Measurements from ENCODE around the gene GPR135. TPM values are rescaled to one million over a fixed set of nuclear protein-coding genes. Genes with fewer than 3 reads are reported as not detected.

The GPR135 gene
- polyA plus RNA-seq, 1 donor from 2014 or later: 3.0 TPM

DNA sequence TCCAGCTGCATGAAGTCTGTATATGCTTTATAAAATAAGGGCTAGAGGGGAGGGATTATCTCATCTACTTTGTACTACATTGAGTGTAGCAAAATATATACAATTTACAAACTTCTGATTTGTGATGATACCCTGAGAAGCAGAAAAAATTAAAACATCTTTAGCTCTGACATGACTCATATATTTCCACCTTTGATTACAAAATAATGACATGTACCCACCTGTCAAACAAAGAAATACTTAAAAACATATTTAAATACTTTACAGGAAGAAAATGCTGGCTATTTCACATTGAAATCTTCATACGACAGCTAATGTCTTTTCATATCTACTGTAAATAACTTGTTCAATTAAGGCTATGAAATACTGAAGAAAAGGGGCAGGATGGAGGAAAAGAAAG lies 3.3 kb downstream of the GPR135 start:
- no peak overlapping the region for H3K4me2 ChIP-seq (ENCODE audit: low read length)
- no peaks in the 10 kb centered on the region for H4K20me1 ChIP-seq (ENCODE audit: insufficient read depth)
- no peaks in the 10 kb centered on the region for H3K36me3 ChIP-seq (ENCODE audit: insufficient read depth, low read length)
- no peak overlapping the region for H2AFZ ChIP-seq (ENCODE audit: low read depth, low read length)
- TF ChIP-seq, protein P1, sequence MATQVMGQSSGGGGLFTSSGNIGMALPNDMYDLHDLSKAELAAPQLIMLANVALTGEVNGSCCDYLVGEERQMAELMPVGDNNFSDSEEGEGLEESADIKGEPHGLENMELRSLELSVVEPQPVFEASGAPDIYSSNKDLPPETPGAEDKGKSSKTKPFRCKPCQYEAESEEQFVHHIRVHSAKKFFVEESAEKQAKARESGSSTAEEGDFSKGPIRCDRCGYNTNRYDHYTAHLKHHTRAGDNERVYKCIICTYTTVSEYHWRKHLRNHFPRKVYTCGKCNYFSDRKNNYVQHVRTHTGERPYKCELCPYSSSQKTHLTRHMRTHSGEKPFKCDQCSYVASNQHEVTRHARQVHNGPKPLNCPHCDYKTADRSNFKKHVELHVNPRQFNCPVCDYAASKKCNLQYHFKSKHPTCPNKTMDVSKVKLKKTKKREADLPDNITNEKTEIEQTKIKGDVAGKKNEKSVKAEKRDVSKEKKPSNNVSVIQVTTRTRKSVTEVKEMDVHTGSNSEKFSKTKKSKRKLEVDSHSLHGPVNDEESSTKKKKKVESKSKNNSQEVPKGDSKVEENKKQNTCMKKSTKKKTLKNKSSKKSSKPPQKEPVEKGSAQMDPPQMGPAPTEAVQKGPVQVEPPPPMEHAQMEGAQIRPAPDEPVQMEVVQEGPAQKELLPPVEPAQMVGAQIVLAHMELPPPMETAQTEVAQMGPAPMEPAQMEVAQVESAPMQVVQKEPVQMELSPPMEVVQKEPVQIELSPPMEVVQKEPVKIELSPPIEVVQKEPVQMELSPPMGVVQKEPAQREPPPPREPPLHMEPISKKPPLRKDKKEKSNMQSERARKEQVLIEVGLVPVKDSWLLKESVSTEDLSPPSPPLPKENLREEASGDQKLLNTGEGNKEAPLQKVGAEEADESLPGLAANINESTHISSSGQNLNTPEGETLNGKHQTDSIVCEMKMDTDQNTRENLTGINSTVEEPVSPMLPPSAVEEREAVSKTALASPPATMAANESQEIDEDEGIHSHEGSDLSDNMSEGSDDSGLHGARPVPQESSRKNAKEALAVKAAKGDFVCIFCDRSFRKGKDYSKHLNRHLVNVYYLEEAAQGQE (IDR thresholded peaks at IDR 0.05; ENCODE audit: borderline replicate concordance): no peak
- TF ChIP-seq EP300 (conservative IDR thresholded peaks at IDR 0.05; ENCODE audit: poor library complexity, severe bottlenecking) (no peak), TAF1 (IDR thresholded peaks at IDR 0.05; ENCODE audit: low read depth) (no peak), EZH2 (IDR thresholded peaks at IDR 0.05; ENCODE audit: borderline replicate concordance, insufficient read depth, low read length, poor library complexity, severe bottlenecking) (no peak), SMC3 (conservative IDR thresholded peaks at IDR 0.05; ENCODE audit: poor library complexity) (no peak), MXI1 (conservative IDR thresholded peaks at IDR 0.05; ENCODE audit: poor library complexity, severe bottlenecking) (no peak), RAD21 (conservative IDR thresholded peaks at IDR 0.05) (no peak)
- TF ChIP-seq, protein P2, sequence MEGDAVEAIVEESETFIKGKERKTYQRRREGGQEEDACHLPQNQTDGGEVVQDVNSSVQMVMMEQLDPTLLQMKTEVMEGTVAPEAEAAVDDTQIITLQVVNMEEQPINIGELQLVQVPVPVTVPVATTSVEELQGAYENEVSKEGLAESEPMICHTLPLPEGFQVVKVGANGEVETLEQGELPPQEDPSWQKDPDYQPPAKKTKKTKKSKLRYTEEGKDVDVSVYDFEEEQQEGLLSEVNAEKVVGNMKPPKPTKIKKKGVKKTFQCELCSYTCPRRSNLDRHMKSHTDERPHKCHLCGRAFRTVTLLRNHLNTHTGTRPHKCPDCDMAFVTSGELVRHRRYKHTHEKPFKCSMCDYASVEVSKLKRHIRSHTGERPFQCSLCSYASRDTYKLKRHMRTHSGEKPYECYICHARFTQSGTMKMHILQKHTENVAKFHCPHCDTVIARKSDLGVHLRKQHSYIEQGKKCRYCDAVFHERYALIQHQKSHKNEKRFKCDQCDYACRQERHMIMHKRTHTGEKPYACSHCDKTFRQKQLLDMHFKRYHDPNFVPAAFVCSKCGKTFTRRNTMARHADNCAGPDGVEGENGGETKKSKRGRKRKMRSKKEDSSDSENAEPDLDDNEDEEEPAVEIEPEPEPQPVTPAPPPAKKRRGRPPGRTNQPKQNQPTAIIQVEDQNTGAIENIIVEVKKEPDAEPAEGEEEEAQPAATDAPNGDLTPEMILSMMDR (IDR thresholded peaks at IDR 0.05; ENCODE audit: poor library complexity, severe bottlenecking): no peak
- H3K27me3 ChIP-seq (ENCODE audit: insufficient read depth, low read depth, low read length): no peaks in the 10 kb centered on the region
- H3K9me3 ChIP-seq (ENCODE audit: low read length): no peaks in the 10 kb centered on the region
- no peaks in the 10 kb centered on the region for H3F3A ChIP-seq (ENCODE audit: insufficient read depth, low read length, poor library complexity, severe bottlenecking)
- no peaks in the 10 kb centered on the region for H3K79me2 ChIP-seq (replicated peaks; ENCODE audit: insufficient read depth, low read length)
- no peak overlapping the region for H3K9ac ChIP-seq (ENCODE audit: low read length)
- H3K4me3 ChIP-seq (ENCODE audit: low read length): no peak overlapping the region
- H3K27ac ChIP-seq (ENCODE audit: low read length): no peak overlapping the region
- no peaks in the 10 kb centered on the region for H3K9me2 ChIP-seq (ENCODE audit: insufficient read depth, low read length)

DNA sequence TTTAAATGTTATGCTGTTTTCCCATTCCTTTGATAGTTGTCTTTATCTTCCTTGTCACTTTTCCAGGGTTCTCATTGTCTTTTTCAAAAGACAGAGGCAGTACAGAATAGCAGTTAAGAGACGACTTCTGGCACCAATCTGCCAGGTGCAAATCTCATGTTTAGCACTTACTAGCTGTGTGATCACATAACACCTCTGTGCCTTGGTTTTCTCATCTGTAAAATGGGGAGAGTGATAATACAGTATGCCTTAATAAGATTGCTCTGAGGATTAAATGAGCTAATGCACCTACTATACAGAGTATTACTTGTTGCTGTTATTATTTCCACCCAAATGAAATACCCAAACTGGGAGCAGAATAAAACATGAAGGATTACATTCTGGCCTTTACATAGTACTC lies 4.8 kb downstream of the GPR135 start:
- Histone ChIP-seq H4K20me1 (ENCODE audit: insufficient read depth) (no peaks in the 10 kb centered on the region), H3K79me2 (replicated peaks; ENCODE audit: insufficient read depth, low read length) (no peaks in the 10 kb centered on the region), H3K27me3 (ENCODE audit: insufficient read depth, low read depth, low read length) (no peaks in the 10 kb centered on the region), H3K4me3 (ENCODE audit: low read length) (no peak overlapping the region), H3K9me2 (ENCODE audit: insufficient read depth, low read length) (no peaks in the 10 kb centered on the region), H2AFZ (ENCODE audit: low read depth, low read length) (no peak overlapping the region), H3K27ac (ENCODE audit: low read length) (no peak overlapping the region), H3K9me3 (ENCODE audit: low read length) (no peaks in the 10 kb centered on the region), H3K9ac (ENCODE audit: low read length) (no peak overlapping the region), H3K36me3 (ENCODE audit: insufficient read depth, low read length) (no peaks in the 10 kb centered on the region), H3F3A (ENCODE audit: insufficient read depth, low read length, poor library complexity, severe bottlenecking) (no peaks in the 10 kb centered on the region), H3K4me2 (ENCODE audit: low read length) (no peak overlapping the region)
- no peak for TF ChIP-seq EZH2 (IDR thresholded peaks at IDR 0.05; ENCODE audit: borderline replicate concordance, insufficient read depth, low read length, poor library complexity, severe bottlenecking)
- TF ChIP-seq, protein P2 (IDR thresholded peaks at IDR 0.05; ENCODE audit: poor library complexity, severe bottlenecking): no peak
- TF ChIP-seq POLR2AphosphoS5 (IDR thresholded peaks at IDR 0.05): no peak
- TF ChIP-seq, protein P1 (IDR thresholded peaks at IDR 0.05; ENCODE audit: borderline replicate concordance): no peak
- no peak for TF ChIP-seq RAD21 (conservative IDR thresholded peaks at IDR 0.05)
- TF ChIP-seq EP300 (conservative IDR thresholded peaks at IDR 0.05; ENCODE audit: poor library complexity, severe bottlenecking): no peak
- TF ChIP-seq TAF1 (IDR thresholded peaks at IDR 0.05; ENCODE audit: low read depth): no peak
- TF ChIP-seq MXI1 (conservative IDR thresholded peaks at IDR 0.05; ENCODE audit: poor library complexity, severe bottlenecking): no peak
- no peak for TF ChIP-seq SMC3 (conservative IDR thresholded peaks at IDR 0.05; ENCODE audit: poor library complexity)

Data from neural cell (in vitro differentiated cells).